ENCODE data around the gene FAHD1. TPM values are rescaled to one million over a fixed set of nuclear protein-coding genes. Genes with fewer than 3 reads are reported as not detected.

Gene FAHD1
- total RNA-seq, 4 donors from 2014 or later = 34.3 to 52.3 (median 46.9) TPM

DNA sequence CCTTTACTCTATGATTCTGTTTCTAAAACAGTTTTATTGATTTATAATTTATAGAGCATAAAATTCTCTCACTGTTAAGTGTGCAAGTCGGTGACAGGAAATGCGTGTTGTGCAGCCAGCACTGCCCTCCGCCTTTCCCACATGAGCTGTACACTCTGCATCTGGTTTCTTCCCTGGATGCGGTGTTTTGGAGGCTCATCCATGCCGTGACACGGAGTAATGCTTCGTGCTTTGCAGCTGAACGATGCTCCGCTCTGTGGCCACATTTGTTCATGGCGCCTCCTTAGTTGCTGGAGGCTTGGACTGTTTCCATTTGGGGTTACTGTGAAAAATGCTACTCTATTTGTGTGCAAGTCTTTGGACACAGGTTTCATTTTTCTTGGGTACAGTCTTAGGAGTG, 26.3 kb upstream of the FAHD1 start:
- DNase-seq = no peak
- Histone ChIP-seq H3K4me1 (no peaks in the 10 kb centered on the region), H3K36me3 (no peaks in the 10 kb centered on the region), H3K9me3 (peaks cover 0 to 15% (median 0%) of the 10 kb centered on the region in 3 donors), H3K4me3 (no peak overlapping the region), H3K27ac (no peak overlapping the region), H3K27me3 (no peaks in the 10 kb centered on the region)
- WGBS, 2 donors = 77 to 83% methylated on average over 10 of the region's 10 CpGs
- TF ChIP-seq, protein P1, sequence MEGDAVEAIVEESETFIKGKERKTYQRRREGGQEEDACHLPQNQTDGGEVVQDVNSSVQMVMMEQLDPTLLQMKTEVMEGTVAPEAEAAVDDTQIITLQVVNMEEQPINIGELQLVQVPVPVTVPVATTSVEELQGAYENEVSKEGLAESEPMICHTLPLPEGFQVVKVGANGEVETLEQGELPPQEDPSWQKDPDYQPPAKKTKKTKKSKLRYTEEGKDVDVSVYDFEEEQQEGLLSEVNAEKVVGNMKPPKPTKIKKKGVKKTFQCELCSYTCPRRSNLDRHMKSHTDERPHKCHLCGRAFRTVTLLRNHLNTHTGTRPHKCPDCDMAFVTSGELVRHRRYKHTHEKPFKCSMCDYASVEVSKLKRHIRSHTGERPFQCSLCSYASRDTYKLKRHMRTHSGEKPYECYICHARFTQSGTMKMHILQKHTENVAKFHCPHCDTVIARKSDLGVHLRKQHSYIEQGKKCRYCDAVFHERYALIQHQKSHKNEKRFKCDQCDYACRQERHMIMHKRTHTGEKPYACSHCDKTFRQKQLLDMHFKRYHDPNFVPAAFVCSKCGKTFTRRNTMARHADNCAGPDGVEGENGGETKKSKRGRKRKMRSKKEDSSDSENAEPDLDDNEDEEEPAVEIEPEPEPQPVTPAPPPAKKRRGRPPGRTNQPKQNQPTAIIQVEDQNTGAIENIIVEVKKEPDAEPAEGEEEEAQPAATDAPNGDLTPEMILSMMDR (IDR thresholded peaks at IDR 0.05) = no peak
- no peak for TF ChIP-seq POLR2A (IDR thresholded peaks at IDR 0.05)
- intact Hi-C loops (cut with DNase I) = no loop called here

DNA sequence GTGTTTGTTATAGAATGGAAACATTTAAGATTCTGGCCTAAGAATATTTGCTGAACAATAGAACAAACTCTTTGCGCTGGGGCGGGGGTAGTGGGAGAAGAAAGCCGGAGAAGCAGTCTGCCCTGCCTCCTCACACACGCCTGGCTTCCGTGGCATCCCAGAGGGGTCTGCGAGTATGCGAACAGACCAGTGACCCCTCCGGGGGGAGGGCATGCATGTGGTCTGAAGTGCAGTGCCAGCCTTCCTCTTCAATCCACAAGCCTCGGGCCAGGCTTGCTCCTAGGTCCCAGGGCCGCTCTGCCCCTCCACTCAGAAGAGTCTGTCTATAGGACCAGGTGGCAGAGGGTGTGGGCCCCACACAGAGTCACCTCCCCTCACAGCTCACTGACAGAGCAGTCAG, 19.4 kb upstream of the FAHD1 start:
- intact Hi-C loops (cut with DNase I) = no loop called here
- Histone ChIP-seq H3K27me3 (no peaks in the 10 kb centered on the region), H3K36me3 (peaks cover 11 to 54% (median 11%) of the 10 kb centered on the region in 3 donors), H3K9me3 (no peaks in the 10 kb centered on the region), H3K27ac (no peak overlapping the region), H3K4me3 (no peak overlapping the region), H3K4me1 (peaks cover 0 to 5% (median under 1%) of the 10 kb centered on the region in 3 donors)
- 87 to 92% methylated on average over 9 to 10 of the region's 10 CpGs for WGBS, 2 donors
- TF ChIP-seq POLR2A (IDR thresholded peaks at IDR 0.05) = no peak
- TF ChIP-seq, protein P1 (IDR thresholded peaks at IDR 0.05) = no peak
- DNase-seq = no peak

- no peaks in the 10 kb centered on the region for H3K9me3 ChIP-seq
- no peak overlapping the region for H3K4me3 ChIP-seq
- no peak overlapping the region for H3K27ac ChIP-seq
- no peak for DNase-seq
- H3K27me3 ChIP-seq = no peaks in the 10 kb centered on the region
- intact Hi-C loops (cut with DNase I) = no loop called here
- no peak for TF ChIP-seq POLR2A (IDR thresholded peaks at IDR 0.05)
- TF ChIP-seq, protein P1 (IDR thresholded peaks at IDR 0.05) = no peak
- WGBS, 2 donors = 75 to 93% methylated on average over 4 to 5 of the region's 18 CpGs
- peaks cover 11 to 56% (median 11%) of the 10 kb centered on the region in 3 donors for H3K36me3 ChIP-seq
- H3K4me1 ChIP-seq = peaks cover 0 to 11% (median 6%) of the 10 kb centered on the region in 3 donors
Observed at GRCh38 chr16:1808691-1809090, 18.3 kb upstream of the FAHD1 start.

DNA sequence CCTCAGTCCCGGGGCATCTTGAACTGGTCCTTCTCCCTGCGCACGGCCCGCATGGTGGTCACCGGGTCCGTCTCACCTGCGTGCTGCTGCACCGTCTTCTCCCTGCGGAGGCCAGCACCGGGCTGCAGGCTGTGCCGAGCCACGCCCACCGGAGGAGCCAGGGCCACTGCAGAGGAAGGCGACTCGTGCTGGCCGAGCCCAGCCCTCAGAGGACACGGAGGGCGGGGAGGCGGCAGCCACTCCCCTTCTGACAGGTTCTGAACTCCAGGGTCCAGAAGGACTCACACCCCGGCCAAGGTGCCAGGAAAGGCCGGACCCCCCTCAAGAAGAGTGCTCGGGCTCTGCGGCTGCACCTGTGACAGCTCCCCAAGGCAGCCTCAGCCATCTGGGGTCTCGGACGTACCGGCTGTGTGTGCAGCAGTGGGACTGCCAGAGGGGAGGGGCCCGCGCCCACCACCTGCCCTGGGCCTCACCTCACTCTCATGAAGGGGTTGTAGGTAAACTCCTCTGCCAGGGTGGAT, 17.7 kb upstream of the FAHD1 start:
- H3K27me3 ChIP-seq = no peaks in the 10 kb centered on the region
- DNase-seq = no peak
- no peak overlapping the region for H3K27ac ChIP-seq
- intact Hi-C loops (cut with DNase I) = no loop called here
- peaks cover 0 to 11% (median 6%) of the 10 kb centered on the region in 3 donors for H3K4me1 ChIP-seq
- H3K36me3 ChIP-seq = peaks cover 11 to 62% (median 11%) of the 10 kb centered on the region in 3 donors
- WGBS, 2 donors = 83 to 84% methylated on average over 4 to 11 of the region's 28 CpGs
- H3K4me3 ChIP-seq = no peak overlapping the region
- H3K9me3 ChIP-seq = no peaks in the 10 kb centered on the region
- TF ChIP-seq POLR2A (IDR thresholded peaks at IDR 0.05) = no peak
- TF ChIP-seq, protein P1 (IDR thresholded peaks at IDR 0.05) = no peak

GRCh38 chr16:1810106-1810505, 16.9 kb upstream of the FAHD1 start:
- no peak for DNase-seq
- intact Hi-C loops (cut with DNase I) = no loop called here
- Histone ChIP-seq H3K4me3 (no peak overlapping the region), H3K27ac (no peak overlapping the region), H3K36me3 (peaks cover 11 to 67% (median 11%) of the 10 kb centered on the region in 3 donors), H3K4me1 (peaks cover 0 to 11% (median 6%) of the 10 kb centered on the region in 3 donors), H3K9me3 (no peaks in the 10 kb centered on the region), H3K27me3 (no peaks in the 10 kb centered on the region)
- TF ChIP-seq, protein P1 (IDR thresholded peaks at IDR 0.05) = no peak
- TF ChIP-seq POLR2A (IDR thresholded peaks at IDR 0.05) = no peak
- WGBS, 2 donors = 91 to 97% methylated on average over 13 to 15 of the region's 16 CpGs
